H1 (cell line): ENCODE data around the gene SLC19A1. TPM values are rescaled to one million over a fixed set of nuclear protein-coding genes. Genes with fewer than 3 reads are reported as not detected.

Experiments used
- BACH1 ChIP-seq: IDR thresholded peaks from 2 replicates; pipeline ENCODE4 v1.6.1; 2012; ENCODE audit warnings: low read length, improper control_type of control experiment
- EP300 ChIP-seq, 2 experiments: IDR thresholded peaks; 1 replicate in 1 of 2; 2 replicates in 1 of 2; pipeline ENCODE4 v1.6.1; 2011 to 2012; ENCODE audit warnings: low read depth in 2 of 2, low read length in 2 of 2, mild to moderate bottlenecking in 2 of 2, borderline replicate concordance in 1 of 2, inconsistent platforms in 1 of 2, moderate library complexity in 1 of 2
- RBBP5 ChIP-seq: IDR thresholded peaks from 2 replicates; pipeline ENCODE4 v1.7.1; 2012; ENCODE audit warnings: low read depth, mild to moderate bottlenecking, inconsistent platforms, low read length, moderate library complexity, borderline replicate concordance
- SP1 ChIP-seq: IDR thresholded peaks from 2 replicates; pipeline ENCODE4 v1.6.1; 2011; ENCODE audit warnings: low read depth, low read length
- ZNF274 ChIP-seq: IDR thresholded peaks from 2 replicates; pipeline ENCODE4 v1.7.0; 2012; ENCODE audit warnings: low read length, borderline replicate concordance; ENCODE audit errors: extremely low read depth
- polyA plus RNA-seq, 7 experiments: library from polyadenylated mRNA; depleted of rRNA in 3 of 7; stranded (reverse) in 5 of 7; unstranded in 2 of 7; fragments of >200 nt in 5 of 7; fragments of 200-250 nt in 2 of 7; gene quantifications; 1 replicate in 5 of 7; 2 replicates in 1 of 7; 4 replicates in 1 of 7; pipeline versions ENCODE4 v1.2.1 to v1.2.3, GENCODE V29; 2011 to 2013; ENCODE audit warnings: missing spikeins in 2 of 7, mixed read lengths in 2 of 7
- total RNA-seq: library from RNA; stranded (reverse); fragmentation: NEBNext Ultra II Directional; extraction: Animal tissue kit (Norgen Biotek cat#: 25700); gene quantifications from 2 replicates; pipeline ENCODE4 v1.2.1, GENCODE V29; 2021
- TF ChIP-seq, protein P1 (sequence below): IDR thresholded peaks from 2 replicates; pipeline ENCODE4 v1.6.1; 2011; ENCODE audit warnings: low read length, improper control_type of control experiment

Gene SLC19A1
- total and polyA plus RNA-seq, 2 of the 8 experiments (the other 6 are each of a cell fraction or from before 2014, with no cell fraction given) = 31.6 to 43.8 TPM

DNA sequence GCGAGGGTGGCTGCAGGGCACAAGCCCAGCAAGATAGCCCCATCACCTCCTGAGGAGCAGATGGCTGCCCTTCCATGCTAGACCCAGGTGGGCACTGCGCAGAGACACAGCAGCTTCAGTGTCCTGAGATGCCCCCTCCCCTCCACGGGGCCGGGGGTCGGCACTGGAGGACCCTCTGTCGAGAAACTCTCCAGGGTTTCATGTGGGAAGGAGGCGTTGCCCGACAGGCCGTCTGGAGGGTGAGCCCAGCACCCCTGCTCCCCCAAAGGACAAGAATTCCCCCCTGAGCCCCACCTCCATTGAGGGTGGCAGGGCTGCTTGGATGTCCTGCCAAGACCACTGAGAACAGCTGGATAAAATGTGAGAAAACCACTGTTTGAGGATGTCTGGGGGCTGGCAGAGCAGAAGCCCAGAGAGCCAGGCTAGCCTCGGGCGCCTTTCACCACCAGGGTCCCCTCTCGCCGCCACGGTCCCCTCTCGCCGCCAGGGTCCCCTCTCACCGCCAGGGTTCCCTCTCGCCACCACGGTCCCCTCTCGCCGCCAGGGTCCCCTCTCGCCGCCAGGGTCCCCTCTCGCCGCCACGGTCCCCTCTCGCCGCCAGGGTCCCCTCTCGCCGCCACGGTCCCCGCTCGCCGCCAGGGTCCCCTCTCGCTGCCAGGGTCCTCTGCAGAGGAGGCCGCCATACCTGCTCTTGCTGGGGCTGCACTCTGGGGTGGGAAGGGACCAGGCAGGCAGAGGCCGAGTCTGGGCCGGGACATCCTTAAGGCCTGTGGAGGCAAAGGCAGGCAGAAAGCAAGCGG lies 44.2 kb downstream of the SLC19A1 start (continued):
- TF ChIP-seq, protein P1, sequence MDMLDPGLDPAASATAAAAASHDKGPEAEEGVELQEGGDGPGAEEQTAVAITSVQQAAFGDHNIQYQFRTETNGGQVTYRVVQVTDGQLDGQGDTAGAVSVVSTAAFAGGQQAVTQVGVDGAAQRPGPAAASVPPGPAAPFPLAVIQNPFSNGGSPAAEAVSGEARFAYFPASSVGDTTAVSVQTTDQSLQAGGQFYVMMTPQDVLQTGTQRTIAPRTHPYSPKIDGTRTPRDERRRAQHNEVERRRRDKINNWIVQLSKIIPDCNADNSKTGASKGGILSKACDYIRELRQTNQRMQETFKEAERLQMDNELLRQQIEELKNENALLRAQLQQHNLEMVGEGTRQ = no peak
- TF ChIP-seq SP1 = no peak
- no peak for TF ChIP-seq RBBP5
- TF ChIP-seq EP300 (IDR thresholded peaks at IDR 0.05; ENCODE audit: borderline replicate concordance in 1 of 2, low read depth in 2 of 2, low read length in 2 of 2) = no peak
- no peak for TF ChIP-seq ZNF274
- TF ChIP-seq BACH1 = no peak
